ENCODE results near the gene KIAA0930.

- TF ChIP-seq SMC3 (conservative IDR thresholded peaks at IDR 0.05; ENCODE audit: poor library complexity) (peak; percentile 64), CTCF (IDR thresholded peaks at IDR 0.05; ENCODE audit: poor library complexity, severe bottlenecking) (peak; percentile 49), EP300 (conservative IDR thresholded peaks at IDR 0.05; ENCODE audit: poor library complexity, severe bottlenecking) (peak; percentile 9), TAF1 (IDR thresholded peaks at IDR 0.05; ENCODE audit: low read depth) (peak; percentile 55), MXI1 (conservative IDR thresholded peaks at IDR 0.05; ENCODE audit: poor library complexity, severe bottlenecking) (peak; percentile 98), EZH2 (IDR thresholded peaks at IDR 0.05; ENCODE audit: borderline replicate concordance, insufficient read depth, low read length, poor library complexity, severe bottlenecking) (no peak), POLR2AphosphoS5 (IDR thresholded peaks at IDR 0.05) (peak; percentile 82)
- TF ChIP-seq, protein P1, sequence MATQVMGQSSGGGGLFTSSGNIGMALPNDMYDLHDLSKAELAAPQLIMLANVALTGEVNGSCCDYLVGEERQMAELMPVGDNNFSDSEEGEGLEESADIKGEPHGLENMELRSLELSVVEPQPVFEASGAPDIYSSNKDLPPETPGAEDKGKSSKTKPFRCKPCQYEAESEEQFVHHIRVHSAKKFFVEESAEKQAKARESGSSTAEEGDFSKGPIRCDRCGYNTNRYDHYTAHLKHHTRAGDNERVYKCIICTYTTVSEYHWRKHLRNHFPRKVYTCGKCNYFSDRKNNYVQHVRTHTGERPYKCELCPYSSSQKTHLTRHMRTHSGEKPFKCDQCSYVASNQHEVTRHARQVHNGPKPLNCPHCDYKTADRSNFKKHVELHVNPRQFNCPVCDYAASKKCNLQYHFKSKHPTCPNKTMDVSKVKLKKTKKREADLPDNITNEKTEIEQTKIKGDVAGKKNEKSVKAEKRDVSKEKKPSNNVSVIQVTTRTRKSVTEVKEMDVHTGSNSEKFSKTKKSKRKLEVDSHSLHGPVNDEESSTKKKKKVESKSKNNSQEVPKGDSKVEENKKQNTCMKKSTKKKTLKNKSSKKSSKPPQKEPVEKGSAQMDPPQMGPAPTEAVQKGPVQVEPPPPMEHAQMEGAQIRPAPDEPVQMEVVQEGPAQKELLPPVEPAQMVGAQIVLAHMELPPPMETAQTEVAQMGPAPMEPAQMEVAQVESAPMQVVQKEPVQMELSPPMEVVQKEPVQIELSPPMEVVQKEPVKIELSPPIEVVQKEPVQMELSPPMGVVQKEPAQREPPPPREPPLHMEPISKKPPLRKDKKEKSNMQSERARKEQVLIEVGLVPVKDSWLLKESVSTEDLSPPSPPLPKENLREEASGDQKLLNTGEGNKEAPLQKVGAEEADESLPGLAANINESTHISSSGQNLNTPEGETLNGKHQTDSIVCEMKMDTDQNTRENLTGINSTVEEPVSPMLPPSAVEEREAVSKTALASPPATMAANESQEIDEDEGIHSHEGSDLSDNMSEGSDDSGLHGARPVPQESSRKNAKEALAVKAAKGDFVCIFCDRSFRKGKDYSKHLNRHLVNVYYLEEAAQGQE (IDR thresholded peaks at IDR 0.05; ENCODE audit: borderline replicate concordance) = peak; percentile 45
Observed at GRCh38 chr22:45163451-45164269, 77.0 kb downstream of the KIAA0930 start, which contains the start of gene NUP50.

Measured in neural cell (in vitro differentiated cells).